GM20000 (cell line): Measurements from ENCODE around the gene CBX3.

Experiments used
- DNase-seq: peaks from one replicate; pipeline ENCODE4 v3.0.0; 2012; ENCODE audit warnings: low spot score
- CTCF ChIP-seq: IDR thresholded peaks from 2 replicates; pipeline ENCODE4 v1.5.1; 2012; ENCODE audit warnings: mild to moderate bottlenecking, control low read depth; ENCODE audit errors: extremely low read depth, missing control alignments

The CBX3 gene

DNA sequence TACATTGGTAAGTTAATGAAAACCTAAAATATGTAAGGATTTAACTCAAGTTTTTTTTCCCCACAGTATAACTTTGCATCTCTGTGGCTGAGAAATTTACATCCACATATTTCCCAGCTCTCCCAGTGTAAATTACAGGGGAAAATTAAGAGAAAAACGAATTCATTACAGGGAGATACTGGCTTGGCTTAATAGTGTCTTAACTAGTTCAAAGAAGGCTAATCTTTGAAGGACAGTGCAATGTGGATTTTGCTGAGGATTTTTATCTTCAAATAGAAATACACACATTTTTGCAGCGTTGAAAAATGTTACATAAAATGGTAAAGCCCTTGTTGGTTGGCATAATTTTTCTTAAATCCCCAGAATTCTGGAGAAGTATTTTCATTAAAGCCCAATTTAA, 1.5 kb downstream of the CBX3 start:
- TF ChIP-seq CTCF = no peak
- no peak for DNase-seq

DNA sequence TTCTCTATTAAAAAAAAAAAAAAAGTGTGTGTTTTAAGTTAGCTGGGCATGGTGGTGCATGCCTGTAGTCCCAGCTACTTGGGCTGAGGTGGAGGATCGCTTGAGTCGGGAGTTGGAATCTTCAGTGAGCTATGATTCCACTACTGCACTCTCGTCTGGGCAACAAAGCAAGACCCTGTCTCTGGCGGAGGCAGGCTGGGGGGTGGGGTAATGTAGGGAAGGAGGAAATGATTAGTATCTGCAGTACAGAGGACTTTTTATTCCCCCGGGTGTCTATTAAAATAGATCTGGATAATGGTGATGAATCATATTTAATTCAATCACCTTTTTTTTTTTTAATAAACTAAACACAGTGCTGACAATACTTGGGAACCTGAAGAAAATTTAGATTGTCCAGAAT, 6.5 kb downstream of the CBX3 start:
- no peak for DNase-seq
- TF ChIP-seq CTCF = no peak

GRCh38 chr7:26212921-26213718, 11.6 kb downstream of the CBX3 start:
- DNase-seq = no peak
- no peak for TF ChIP-seq CTCF

- no peak for TF ChIP-seq CTCF
- DNase-seq = no peak
These were observed 12.4 kb downstream of the CBX3 start for GRCh38 chr7:26213807-26214515.

DNA sequence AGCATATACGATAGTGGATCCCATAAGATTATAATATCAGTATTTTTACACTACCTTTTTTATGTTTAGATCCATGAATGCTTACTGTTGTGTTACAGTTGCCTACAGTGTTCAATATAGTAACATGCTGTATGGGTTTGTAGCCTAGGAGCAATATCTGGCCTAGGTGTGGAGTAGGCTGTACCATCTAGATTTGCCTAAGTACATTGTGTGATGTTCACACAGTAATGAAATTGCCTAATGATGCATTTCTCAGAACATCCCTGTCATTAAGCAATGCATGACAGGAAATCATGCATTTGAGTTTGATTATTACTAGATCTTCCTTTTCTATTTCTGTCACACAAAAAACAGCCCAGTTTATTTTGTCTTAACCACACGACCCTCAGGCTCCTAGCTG, 14.5 kb downstream of the CBX3 start:
- TF ChIP-seq CTCF = no peak
- DNase-seq = no peak

DNA sequence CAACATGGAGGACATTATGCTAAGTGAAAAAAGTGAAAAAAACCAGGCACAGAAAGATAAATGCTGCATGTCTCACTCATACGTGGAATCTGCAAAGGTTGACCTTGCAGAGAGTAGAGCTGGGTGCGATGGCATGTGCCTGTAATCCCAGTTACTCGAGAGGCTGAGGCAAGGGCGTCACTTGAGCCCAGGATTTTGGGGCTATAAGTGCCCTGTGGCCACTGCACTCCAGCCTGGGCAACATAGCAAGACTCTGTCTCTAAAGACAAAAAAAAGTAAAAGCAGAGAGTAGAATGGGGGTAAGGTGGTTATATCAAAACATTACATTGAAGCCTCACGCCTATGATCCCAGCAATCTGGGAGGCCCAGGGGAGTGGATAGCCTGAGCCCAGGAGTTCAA, 22.8 kb downstream of the CBX3 start:
- DNase-seq = no peak
- TF ChIP-seq CTCF = no peak

GRCh38 chr7:26227987-26228386, 26.4 kb downstream of the CBX3 start:
- DNase-seq = no peak
- no peak for TF ChIP-seq CTCF
